ENCODE results near the gene PLCH2.

PLCH2 gene

DNA sequence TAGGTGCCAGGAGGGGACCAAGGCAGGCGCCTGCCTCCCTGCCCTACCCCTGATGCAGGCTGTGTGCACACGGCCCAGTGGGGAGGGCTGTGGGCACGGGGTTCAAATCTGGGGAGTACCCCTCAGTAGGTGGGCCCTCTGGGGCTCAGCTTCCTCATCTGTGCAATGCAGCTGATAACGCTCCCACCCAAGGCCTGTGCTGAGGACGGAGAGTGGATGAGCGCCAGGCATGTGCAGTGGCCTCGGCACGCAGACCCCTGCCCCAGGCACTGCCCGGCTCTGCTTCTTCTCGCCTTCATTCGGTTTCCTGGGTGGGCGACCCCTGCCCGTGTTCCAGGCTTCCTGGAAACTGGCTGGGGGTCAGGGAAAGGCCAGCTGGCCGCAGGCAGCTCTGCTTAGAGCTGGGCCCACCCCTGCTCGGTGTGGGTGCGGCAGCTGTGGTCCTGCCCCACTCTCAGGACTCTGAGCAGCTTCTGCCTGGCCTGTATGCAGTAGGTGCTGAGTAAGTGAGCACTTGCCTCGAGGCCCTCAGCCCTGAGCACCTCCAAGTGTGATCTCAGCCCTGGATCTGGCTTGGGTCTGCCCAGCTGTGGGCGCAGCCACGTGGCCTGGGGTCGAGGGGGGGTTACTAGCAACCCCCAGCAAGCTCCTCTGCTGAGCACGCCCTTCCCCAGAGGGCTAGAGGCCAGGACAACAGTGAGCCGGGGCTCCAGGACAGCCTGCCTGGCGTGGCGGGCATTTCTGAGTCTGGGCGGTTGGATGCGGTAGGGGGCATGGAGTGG is 68.2 kb downstream of the PLCH2 start:
- TF ChIP-seq CTCF (IDR thresholded peaks at IDR 0.05; ENCODE audit: low read depth, low read length, missing control alignments): no peak
- Histone ChIP-seq H3K4me3 (ENCODE audit: low read depth, low read length) (no peak overlapping the region), H3K27ac (peak overlapping the region; percentile 2), H3K36me3 (replicated peaks) (no peaks in the 10 kb centered on the region), H3K27me3 (replicated peaks) (no peaks in the 10 kb centered on the region)
- in situ Hi-C loops (cut with HindIII; ENCODE audit: low pct_ligation_motif_present, low sequenced_read_pairs): no loop called here
- DNase-seq: no peak

- Histone ChIP-seq H3K27me3 (replicated peaks) (no peaks in the 10 kb centered on the region), H3K27ac (no peak overlapping the region), H3K36me3 (replicated peaks) (no peaks in the 10 kb centered on the region), H3K4me3 (ENCODE audit: low read depth, low read length) (no peak overlapping the region)
- DNase-seq: no peak
- in situ Hi-C loops (cut with HindIII; ENCODE audit: low pct_ligation_motif_present, low sequenced_read_pairs): no loop called here
- TF ChIP-seq CTCF (IDR thresholded peaks at IDR 0.05; ENCODE audit: low read depth, low read length, missing control alignments): no peak
Observed at GRCh38 chr1:2544875-2545640, 69.0 kb downstream of the PLCH2 start.

DNA sequence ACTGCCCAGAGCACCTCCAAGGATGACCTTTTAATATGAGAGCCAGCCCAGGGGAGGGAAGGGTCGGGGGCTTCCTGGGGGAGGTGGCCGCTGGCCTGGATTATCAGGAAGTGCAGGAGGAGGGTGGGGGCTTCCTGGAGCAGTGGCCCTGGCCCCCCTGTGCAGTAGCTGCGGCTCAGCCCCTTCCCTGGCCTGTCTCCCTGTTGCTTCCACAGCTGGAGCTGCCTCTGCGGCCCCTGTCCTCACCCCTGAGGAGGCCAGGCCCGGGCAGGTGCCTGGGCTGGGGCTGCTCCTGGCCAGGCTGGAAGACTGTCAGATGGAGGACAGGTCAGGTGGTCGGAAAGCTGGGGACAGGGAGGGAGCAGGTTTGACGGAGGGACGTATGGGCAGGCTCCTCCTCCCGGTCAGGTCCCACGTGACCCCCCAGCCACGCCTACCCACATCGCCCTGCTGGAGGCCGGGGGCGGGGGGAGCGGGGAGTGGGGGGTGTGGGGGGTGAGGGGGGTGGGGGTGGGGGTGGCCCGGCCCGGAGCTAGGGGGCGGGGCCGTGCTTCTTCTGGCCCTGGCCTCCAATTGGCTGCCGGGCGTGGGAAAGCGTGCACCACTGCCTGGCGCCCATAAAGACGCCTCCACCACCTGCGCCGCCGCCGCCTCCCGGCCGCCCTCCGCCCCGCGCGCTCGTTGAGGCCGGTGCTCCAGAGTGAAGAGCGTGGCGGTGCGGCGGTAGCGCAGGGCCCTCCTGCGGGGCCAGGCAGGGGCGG is 69.8 kb downstream of the PLCH2 start:
- DNase-seq: peak; percentile 51

DNA sequence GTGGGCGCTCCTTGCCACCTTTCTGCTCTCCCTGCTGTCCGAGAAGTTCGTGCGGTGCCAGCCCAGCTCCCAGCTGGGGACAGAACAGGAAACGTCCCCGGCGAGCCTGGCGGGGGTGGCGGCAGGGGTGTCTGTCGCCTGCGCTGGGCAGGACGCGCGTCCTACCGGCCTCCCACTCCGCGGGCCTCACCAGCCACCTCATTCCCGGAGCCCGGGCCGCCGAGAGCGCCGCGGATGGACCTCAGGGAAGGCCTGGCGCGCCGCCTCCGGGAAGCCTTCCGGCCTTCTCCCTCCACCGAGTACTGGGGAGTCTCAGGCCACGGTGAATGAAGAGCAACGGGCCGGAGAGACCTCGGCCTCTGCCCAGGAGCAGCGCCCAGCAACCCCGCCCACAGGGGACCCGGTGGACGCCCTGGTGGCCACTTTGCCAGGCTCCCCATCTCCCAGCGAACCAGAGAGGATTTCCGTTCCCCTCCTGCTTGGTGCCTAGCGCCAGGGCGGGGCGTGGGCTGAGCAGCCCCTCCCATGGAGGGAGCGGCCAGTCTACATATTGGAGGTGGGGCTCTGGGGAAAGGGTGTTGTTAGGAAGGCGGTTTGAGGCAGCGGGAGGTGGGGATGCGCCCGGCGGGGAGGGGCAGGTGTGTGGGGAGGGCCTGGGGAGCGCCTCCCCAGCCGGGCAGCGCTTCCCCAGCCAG is 70.6 kb downstream of the PLCH2 start:
- TF ChIP-seq CTCF (IDR thresholded peaks at IDR 0.05; ENCODE audit: low read depth, low read length, missing control alignments): peak; percentile 10
- peak; percentile 52 for DNase-seq
- Histone ChIP-seq H3K27ac (peak overlapping the region; percentile 19), H3K4me3 (ENCODE audit: low read depth, low read length) (peak overlapping the region; percentile 57), H3K36me3 (replicated peaks) (no peaks in the 10 kb centered on the region), H3K27me3 (replicated peaks) (no peaks in the 10 kb centered on the region)
- in situ Hi-C loops (cut with HindIII; ENCODE audit: low pct_ligation_motif_present, low sequenced_read_pairs): no loop called here

More for the DNA sequence above, 69.8 kb downstream of the PLCH2 start:
- in situ Hi-C loops (cut with HindIII; ENCODE audit: low pct_ligation_motif_present, low sequenced_read_pairs): no loop called here
- no peaks in the 10 kb centered on the region for H3K36me3 ChIP-seq (replicated peaks)
- H3K27ac ChIP-seq: peak overlapping the region; percentile 19
- peak overlapping the region; percentile 57 for H3K4me3 ChIP-seq (ENCODE audit: low read depth, low read length)
- H3K27me3 ChIP-seq (replicated peaks): no peaks in the 10 kb centered on the region
- no peak for TF ChIP-seq CTCF (IDR thresholded peaks at IDR 0.05; ENCODE audit: low read depth, low read length, missing control alignments)

DNA sequence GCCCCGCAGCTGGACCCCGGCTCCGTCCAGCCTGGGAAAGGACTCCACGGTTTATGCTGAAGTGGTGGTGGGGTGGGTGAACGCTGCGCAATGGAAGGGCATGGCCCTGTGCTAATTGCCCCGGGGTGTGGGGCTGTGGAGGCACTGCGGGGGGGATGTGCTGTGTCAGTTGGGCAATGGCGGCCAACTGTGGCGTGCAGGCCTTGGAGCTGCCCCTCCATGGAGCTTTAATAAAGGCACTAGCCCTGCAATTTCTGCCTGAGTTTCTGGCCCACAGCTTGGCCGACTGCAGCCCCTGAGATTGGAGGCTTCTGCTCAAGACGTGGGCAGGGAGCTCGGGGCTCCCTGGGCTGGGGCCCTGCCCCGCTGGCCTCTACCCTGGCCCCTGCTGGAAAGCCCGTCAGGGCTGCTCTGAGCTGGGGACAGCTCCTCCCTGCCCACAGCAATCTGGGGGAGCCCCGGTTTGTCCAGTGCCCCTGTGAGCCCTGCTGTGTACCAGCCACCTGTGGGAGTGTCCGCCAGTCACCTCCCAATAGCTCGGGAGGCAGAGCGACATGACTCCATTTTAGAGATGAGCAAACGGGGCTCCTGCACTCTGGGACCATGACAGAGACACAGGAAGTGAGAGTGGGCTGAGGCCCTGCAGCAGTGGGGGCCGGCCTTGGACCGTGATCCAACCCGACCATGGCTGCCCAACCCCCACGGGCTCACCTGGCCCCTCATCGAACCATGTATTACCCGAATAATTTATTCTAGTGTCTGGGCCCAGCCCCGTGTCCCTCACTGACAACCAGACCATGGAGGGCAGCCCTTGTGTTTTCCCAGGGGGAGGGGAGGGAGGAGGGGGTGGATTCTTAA is 71.3 kb downstream of the PLCH2 start:
- no peak for TF ChIP-seq CTCF (IDR thresholded peaks at IDR 0.05; ENCODE audit: low read depth, low read length, missing control alignments)
- Histone ChIP-seq H3K4me3 (ENCODE audit: low read depth, low read length) (peak overlapping the region; percentile 57), H3K36me3 (replicated peaks) (no peaks in the 10 kb centered on the region), H3K27ac (no peak overlapping the region), H3K27me3 (replicated peaks) (no peaks in the 10 kb centered on the region)
- in situ Hi-C loops (cut with HindIII; ENCODE audit: low pct_ligation_motif_present, low sequenced_read_pairs): no loop called here
- DNase-seq: no peak
